ENCODE results near the gene XDH. TPM values are rescaled to one million over a fixed set of nuclear protein-coding genes. Genes with fewer than 3 reads are reported as not detected.

XDH gene
- total RNA-seq, 1 donor from 2014 or later, result 1.0 TPM

DNA sequence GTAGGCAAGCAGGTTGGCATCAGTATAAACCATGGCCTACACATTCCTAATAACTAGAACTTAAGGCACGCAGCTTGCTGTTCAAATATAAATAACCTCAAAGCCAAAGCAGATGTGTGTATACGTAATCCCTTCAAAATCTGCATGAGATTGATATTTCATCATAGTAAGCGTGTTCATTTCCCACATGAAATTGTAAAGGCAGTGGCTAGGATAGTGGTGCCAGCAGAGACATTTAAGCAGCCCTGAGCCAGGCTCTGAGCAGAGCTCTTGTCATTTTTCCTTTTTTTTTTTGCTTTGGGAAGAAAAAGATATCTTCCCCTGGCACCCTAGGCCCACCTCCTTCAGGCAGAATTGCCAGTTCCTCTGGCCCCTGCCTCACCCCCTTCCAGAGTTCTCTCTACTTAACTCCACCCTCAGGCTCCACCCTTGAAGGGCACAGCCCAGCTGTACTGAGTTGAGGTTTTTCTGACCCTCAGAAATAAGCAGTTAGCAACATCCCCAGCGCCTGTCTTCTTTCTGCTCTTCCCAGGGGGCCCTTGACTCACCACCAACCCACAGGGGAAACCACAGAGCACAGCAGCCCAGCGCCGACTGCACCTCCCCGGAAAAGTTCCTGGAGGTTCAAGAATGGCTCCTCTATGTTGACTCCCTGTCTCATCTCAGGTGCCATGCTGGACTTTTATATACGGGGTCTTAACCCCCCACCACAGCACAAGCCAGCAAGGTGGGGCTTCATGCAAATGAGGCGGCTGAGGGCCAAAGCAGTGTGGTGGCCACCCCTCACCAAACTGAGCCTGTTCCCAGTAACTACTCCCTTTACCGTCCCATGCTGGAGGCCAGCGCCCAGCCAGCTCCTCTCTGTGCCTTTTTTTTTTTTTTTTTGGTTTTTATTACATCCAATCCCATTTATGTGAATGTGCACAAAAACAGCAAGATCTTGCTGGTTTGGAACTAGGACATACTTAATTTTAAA lies 95.9 kb downstream of the XDH start:
- Mint-ChIP-seq H3K36me3 (ENCODE audit: low read depth, unreplicated experiment) (no peaks in the 10 kb centered on the region), H3K4me1 (ENCODE audit: unreplicated experiment) (peaks cover 12% of the 10 kb centered on the region), H3K27ac (ENCODE audit: unreplicated experiment) (no peak overlapping the region), H3K4me3 (ENCODE audit: unreplicated experiment) (no peak overlapping the region), H3K27me3 (ENCODE audit: unreplicated experiment) (no peaks in the 10 kb centered on the region), H3K9me3 (ENCODE audit: unreplicated experiment) (no peaks in the 10 kb centered on the region)
- TF ChIP-seq, protein P1, sequence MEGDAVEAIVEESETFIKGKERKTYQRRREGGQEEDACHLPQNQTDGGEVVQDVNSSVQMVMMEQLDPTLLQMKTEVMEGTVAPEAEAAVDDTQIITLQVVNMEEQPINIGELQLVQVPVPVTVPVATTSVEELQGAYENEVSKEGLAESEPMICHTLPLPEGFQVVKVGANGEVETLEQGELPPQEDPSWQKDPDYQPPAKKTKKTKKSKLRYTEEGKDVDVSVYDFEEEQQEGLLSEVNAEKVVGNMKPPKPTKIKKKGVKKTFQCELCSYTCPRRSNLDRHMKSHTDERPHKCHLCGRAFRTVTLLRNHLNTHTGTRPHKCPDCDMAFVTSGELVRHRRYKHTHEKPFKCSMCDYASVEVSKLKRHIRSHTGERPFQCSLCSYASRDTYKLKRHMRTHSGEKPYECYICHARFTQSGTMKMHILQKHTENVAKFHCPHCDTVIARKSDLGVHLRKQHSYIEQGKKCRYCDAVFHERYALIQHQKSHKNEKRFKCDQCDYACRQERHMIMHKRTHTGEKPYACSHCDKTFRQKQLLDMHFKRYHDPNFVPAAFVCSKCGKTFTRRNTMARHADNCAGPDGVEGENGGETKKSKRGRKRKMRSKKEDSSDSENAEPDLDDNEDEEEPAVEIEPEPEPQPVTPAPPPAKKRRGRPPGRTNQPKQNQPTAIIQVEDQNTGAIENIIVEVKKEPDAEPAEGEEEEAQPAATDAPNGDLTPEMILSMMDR (IDR thresholded peaks at IDR 0.05; ENCODE audit: unreplicated experiment), result no peak
- no peak for DNase-seq (ENCODE audit: low spot score)

DNA sequence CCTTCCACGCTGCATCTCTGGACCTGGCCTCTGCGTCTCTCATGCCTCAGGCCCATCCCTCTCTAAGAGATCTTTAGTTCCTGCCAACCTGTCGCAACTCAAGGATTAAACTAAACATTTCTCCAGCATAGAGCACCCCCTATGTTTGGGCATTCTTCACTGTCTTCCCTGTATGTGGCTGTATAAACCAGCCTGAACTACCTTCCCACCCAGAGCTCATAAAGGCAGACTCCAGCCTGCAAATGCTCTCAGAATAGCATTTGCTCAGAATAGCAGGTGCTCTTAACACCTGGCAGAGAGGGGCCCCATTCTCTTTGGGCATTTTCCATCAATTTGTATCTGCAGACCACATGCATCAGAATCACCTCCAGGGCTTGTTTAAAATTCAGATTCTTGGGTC lies 97.1 kb downstream of the XDH start:
- H3K4me1 Mint-ChIP-seq (ENCODE audit: unreplicated experiment), result peaks cover 12% of the 10 kb centered on the region
- no peaks in the 10 kb centered on the region for H3K36me3 Mint-ChIP-seq (ENCODE audit: low read depth, unreplicated experiment)
- no peak for DNase-seq (ENCODE audit: low spot score)
- H3K4me3 Mint-ChIP-seq (ENCODE audit: unreplicated experiment), result no peak overlapping the region
- TF ChIP-seq, protein P1 (IDR thresholded peaks at IDR 0.05; ENCODE audit: unreplicated experiment), result no peak
- H3K27me3 Mint-ChIP-seq (ENCODE audit: unreplicated experiment), result no peaks in the 10 kb centered on the region
- H3K27ac Mint-ChIP-seq (ENCODE audit: unreplicated experiment), result no peak overlapping the region
- H3K9me3 Mint-ChIP-seq (ENCODE audit: unreplicated experiment), result no peaks in the 10 kb centered on the region

DNA sequence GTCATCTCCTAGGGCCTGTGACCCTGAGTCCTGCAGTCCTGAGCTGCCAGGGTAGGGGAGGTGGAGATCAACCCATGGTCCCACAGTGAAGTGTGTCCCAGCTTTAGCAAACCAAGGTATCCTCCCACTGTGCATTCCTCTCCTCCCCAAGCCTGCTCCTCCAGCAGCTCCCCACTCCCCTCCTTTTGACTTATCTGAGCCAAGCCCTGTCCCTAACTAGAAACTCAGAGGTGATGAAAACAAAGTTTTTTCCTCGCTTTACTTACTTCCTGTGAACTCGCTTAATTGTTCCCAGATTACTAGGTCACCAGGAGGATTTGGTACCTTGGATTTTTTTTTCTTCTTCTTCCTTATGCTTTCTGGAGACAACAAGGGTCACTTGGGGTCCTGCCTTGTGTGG lies 99.8 kb downstream of the XDH start:
- Mint-ChIP-seq H3K27ac (ENCODE audit: unreplicated experiment) (no peak overlapping the region), H3K9me3 (ENCODE audit: unreplicated experiment) (no peaks in the 10 kb centered on the region), H3K4me1 (ENCODE audit: unreplicated experiment) (peaks cover 9% of the 10 kb centered on the region), H3K27me3 (ENCODE audit: unreplicated experiment) (no peaks in the 10 kb centered on the region), H3K4me3 (ENCODE audit: unreplicated experiment) (no peak overlapping the region), H3K36me3 (ENCODE audit: low read depth, unreplicated experiment) (no peaks in the 10 kb centered on the region)
- DNase-seq (ENCODE audit: low spot score), result no peak
- TF ChIP-seq, protein P1 (IDR thresholded peaks at IDR 0.05; ENCODE audit: unreplicated experiment), result no peak

DNA sequence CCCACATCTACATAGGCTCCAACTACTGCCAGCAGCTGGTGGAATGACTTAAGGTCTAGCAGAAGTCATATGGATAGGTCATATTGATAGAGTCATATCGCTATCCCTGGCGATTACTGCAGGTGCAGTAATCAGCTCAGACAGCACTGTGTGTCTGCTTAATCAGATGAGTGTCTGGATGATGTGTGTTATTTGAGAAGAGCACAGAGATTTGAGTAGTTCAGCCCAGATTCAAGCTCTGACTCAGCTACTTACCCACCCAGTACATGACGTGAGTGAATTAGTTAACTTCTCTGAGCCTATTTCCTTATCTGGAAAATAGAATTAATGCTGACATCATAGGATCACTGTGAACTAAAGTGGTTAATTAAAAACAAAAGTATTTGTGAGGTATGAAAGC lies 101.6 kb downstream of the XDH start:
- H3K4me1 Mint-ChIP-seq (ENCODE audit: unreplicated experiment), result no peaks in the 10 kb centered on the region
- H3K4me3 Mint-ChIP-seq (ENCODE audit: unreplicated experiment), result no peak overlapping the region
- H3K27ac Mint-ChIP-seq (ENCODE audit: unreplicated experiment), result no peak overlapping the region
- no peaks in the 10 kb centered on the region for H3K9me3 Mint-ChIP-seq (ENCODE audit: unreplicated experiment)
- no peaks in the 10 kb centered on the region for H3K36me3 Mint-ChIP-seq (ENCODE audit: low read depth, unreplicated experiment)
- DNase-seq (ENCODE audit: low spot score), result no peak
- TF ChIP-seq, protein P1 (IDR thresholded peaks at IDR 0.05; ENCODE audit: unreplicated experiment), result no peak
- no peaks in the 10 kb centered on the region for H3K27me3 Mint-ChIP-seq (ENCODE audit: unreplicated experiment)

DNA sequence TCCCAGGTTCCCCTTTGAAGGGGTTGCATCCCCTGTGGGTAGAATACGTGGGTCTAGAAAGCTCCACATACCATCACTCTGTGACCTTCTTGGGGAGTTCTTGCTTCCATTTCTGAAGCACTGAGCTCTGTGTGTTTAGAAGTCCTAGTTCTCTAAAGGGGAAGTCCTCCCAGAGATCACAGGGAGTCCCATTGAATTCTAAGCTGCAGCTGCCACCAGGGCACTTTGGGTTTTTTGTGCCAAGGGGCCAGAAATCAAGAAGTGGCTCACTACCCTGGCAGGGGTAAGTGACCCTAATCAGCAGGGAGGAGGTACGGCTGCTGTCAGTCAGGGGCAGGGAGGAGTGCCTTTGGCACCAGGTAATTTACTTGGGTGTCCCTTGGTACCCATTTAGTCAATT lies 109.7 kb downstream of the XDH start:
- Mint-ChIP-seq H3K27me3 (ENCODE audit: unreplicated experiment) (no peaks in the 10 kb centered on the region), H3K9me3 (ENCODE audit: unreplicated experiment) (no peaks in the 10 kb centered on the region), H3K27ac (ENCODE audit: unreplicated experiment) (no peak overlapping the region), H3K4me1 (ENCODE audit: unreplicated experiment) (no peaks in the 10 kb centered on the region), H3K36me3 (ENCODE audit: low read depth, unreplicated experiment) (no peaks in the 10 kb centered on the region), H3K4me3 (ENCODE audit: unreplicated experiment) (no peak overlapping the region)
- TF ChIP-seq, protein P1 (IDR thresholded peaks at IDR 0.05; ENCODE audit: unreplicated experiment), result no peak
- DNase-seq (ENCODE audit: low spot score), result no peak
